ENCODE results near the gene DNAH17. TPM values are rescaled to one million over a fixed set of nuclear protein-coding genes. Genes with fewer than 3 reads are reported as not detected.

Gene DNAH17
- polyA plus RNA-seq, 1 experiment = not detected

- no peaks in the 10 kb centered on the region for H3K36me3 ChIP-seq (ENCODE audit: control insufficient read depth, insufficient read depth, low read length)
- no peak for DNase-seq (ENCODE audit: low read depth)
- POLR2A ChIA-PET = no interaction called here
- CTCF ChIA-PET = no interaction called here
- TF ChIP-seq CTCF (IDR thresholded peaks at IDR 0.05; ENCODE audit: insufficient read depth, low read depth, low read length) = no peak
- no peak overlapping the region for H3K4me3 ChIP-seq (ENCODE audit: low read depth, low read length)
- no peaks in the 10 kb centered on the region for H3K27me3 ChIP-seq (ENCODE audit: control insufficient read depth, insufficient read depth, low read length)
These were observed 53.1 kb downstream of the DNAH17 start for GRCh38 chr17:78523934-78524655.

- ChIA-PET POLR2A (no interaction called here), CTCF (interaction anchor here (0.8 to 1.6 kb wide), 3 partner anchors 13 to 187 kb away, joined by 3 to 7 read pairs (median 3); no protein-coding TSS in a partner anchor)
- no peak for DNase-seq (ENCODE audit: low read depth)
These were observed 55.0 kb downstream of the DNAH17 start for GRCh38 chr17:78522031-78522809.

GRCh38 chr17:78517421-78517820 is 59.8 kb downstream of the DNAH17 start:
- no peak for TF ChIP-seq CTCF (IDR thresholded peaks at IDR 0.05; ENCODE audit: insufficient read depth, low read depth, low read length)
- H3K36me3 ChIP-seq (ENCODE audit: control insufficient read depth, insufficient read depth, low read length) = no peaks in the 10 kb centered on the region
- ChIA-PET POLR2A (no interaction called here), CTCF (interaction anchor here (0.6 to 1.3 kb wide), 2 partner anchors 20 to 191 kb away, joined by 3 read pairs; no protein-coding TSS in a partner anchor)
- H3K27me3 ChIP-seq (ENCODE audit: control insufficient read depth, insufficient read depth, low read length) = no peaks in the 10 kb centered on the region
- DNase-seq (ENCODE audit: low read depth) = no peak
- H3K4me3 ChIP-seq (ENCODE audit: low read depth, low read length) = no peak overlapping the region

More at GRCh38 chr17:78522031-78522809, 55.0 kb downstream of the DNAH17 start:
- Histone ChIP-seq H3K36me3 (ENCODE audit: control insufficient read depth, insufficient read depth, low read length) (no peaks in the 10 kb centered on the region), H3K4me3 (ENCODE audit: low read depth, low read length) (no peak overlapping the region), H3K27me3 (ENCODE audit: control insufficient read depth, insufficient read depth, low read length) (no peaks in the 10 kb centered on the region)
- no peak for TF ChIP-seq CTCF (IDR thresholded peaks at IDR 0.05; ENCODE audit: insufficient read depth, low read depth, low read length)

GRCh38 chr17:78515480-78515879 is 61.7 kb downstream of the DNAH17 start:
- H3K4me3 ChIP-seq (ENCODE audit: low read depth, low read length) = no peak overlapping the region
- H3K27me3 ChIP-seq (ENCODE audit: control insufficient read depth, insufficient read depth, low read length) = peaks cover 2% of the 10 kb centered on the region; the same call in 1 of the 2 replicates
- CTCF ChIA-PET = interaction anchor here (1.2 kb wide), 1 partner anchor 18 kb away, joined by 4 read pairs; no protein-coding TSS in a partner anchor
- TF ChIP-seq CTCF (IDR thresholded peaks at IDR 0.05; ENCODE audit: insufficient read depth, low read depth, low read length) = no peak
- DNase-seq (ENCODE audit: low read depth) = no peak
- H3K36me3 ChIP-seq (ENCODE audit: control insufficient read depth, insufficient read depth, low read length) = no peaks in the 10 kb centered on the region
- POLR2A ChIA-PET = no interaction called here

GRCh38 chr17:78514521-78514920 is 62.7 kb downstream of the DNAH17 start:
- no peak for DNase-seq (ENCODE audit: low read depth)
- Histone ChIP-seq H3K27me3 (ENCODE audit: control insufficient read depth, insufficient read depth, low read length) (peaks cover 2% of the 10 kb centered on the region; the same call in 1 of the 2 replicates), H3K36me3 (ENCODE audit: control insufficient read depth, insufficient read depth, low read length) (no peaks in the 10 kb centered on the region), H3K4me3 (ENCODE audit: low read depth, low read length) (no peak overlapping the region)
- ChIA-PET CTCF (interaction anchor here (0.9 kb wide), 1 partner anchor 17 kb away, joined by 4 read pairs; no protein-coding TSS in a partner anchor), POLR2A (no interaction called here)
- no peak for TF ChIP-seq CTCF (IDR thresholded peaks at IDR 0.05; ENCODE audit: insufficient read depth, low read depth, low read length)
